GM18519 (cell line): ENCODE data around the gene RWDD3.

Experiments used
- ATAC-seq: cut with Tn5 transposase; IDR thresholded peaks from one replicate; pipeline ENCODE4 v1.9.1; 2021; ENCODE audit warnings: mild to moderate bottlenecking, moderate library complexity; ENCODE audit not compliant: unreplicated experiment, low FRiP score

The RWDD3 gene

GRCh38 chr1:95233737-95234500, at the start of gene RWDD3:
Gene RWDD3 (plus strand): TSS chr1:95234210. CDS start chr1:95234231, 21 bp downstream.
- ATAC-seq = peak; percentile 96

GRCh38 chr1:95186149-95186548, 47.9 kb upstream of the RWDD3 start:
- ATAC-seq = no peak

- ATAC-seq = no peak
These were observed 40.4 kb upstream of the RWDD3 start for GRCh38 chr1:95193591-95193990.

- ATAC-seq = no peak
These were observed 39.0 kb upstream of the RWDD3 start for GRCh38 chr1:95195046-95195445.

- ATAC-seq = no peak
These were observed 38.0 kb upstream of the RWDD3 start for GRCh38 chr1:95196017-95196416.

GRCh38 chr1:95197616-95198252, 36.3 kb upstream of the RWDD3 start:
- ATAC-seq = no peak

- no peak for ATAC-seq
These were observed 32.1 kb upstream of the RWDD3 start for GRCh38 chr1:95201905-95202304.

- no peak for ATAC-seq
These were observed 30.0 kb upstream of the RWDD3 start for GRCh38 chr1:95203908-95204437.

- no peak for ATAC-seq
These were observed 27.5 kb upstream of the RWDD3 start for GRCh38 chr1:95206514-95206913.

GRCh38 chr1:95207223-95207935, 26.6 kb upstream of the RWDD3 start:
- ATAC-seq = no peak

- no peak for ATAC-seq
These were observed 25.1 kb upstream of the RWDD3 start for GRCh38 chr1:95208876-95209275.

GRCh38 chr1:95209291-95209690, 24.7 kb upstream of the RWDD3 start:
- ATAC-seq = no peak

- ATAC-seq = no peak
These were observed 17.6 kb upstream of the RWDD3 start for GRCh38 chr1:95216292-95216990.

- ATAC-seq = no peak
These were observed 16.6 kb upstream of the RWDD3 start for GRCh38 chr1:95217371-95217770.

- no peak for ATAC-seq
These were observed 14.6 kb upstream of the RWDD3 start for GRCh38 chr1:95219407-95219806.

- ATAC-seq = no peak
These were observed 12.7 kb upstream of the RWDD3 start for GRCh38 chr1:95221306-95221705.

GRCh38 chr1:95222629-95223028, 11.4 kb upstream of the RWDD3 start:
- no peak for ATAC-seq

GRCh38 chr1:95223110-95223509, 10.9 kb upstream of the RWDD3 start:
- ATAC-seq = no peak

- no peak for ATAC-seq
These were observed 7.0 kb upstream of the RWDD3 start for GRCh38 chr1:95226781-95227660.

- no peak for ATAC-seq
These were observed 5.0 kb upstream of the RWDD3 start for GRCh38 chr1:95229037-95229436.
